Progenitor cell of endocrine pancreas (in vitro differentiated cells): Measurements from ENCODE around the gene FBLN1. TPM values are rescaled to one million over a fixed set of nuclear protein-coding genes. Genes with fewer than 3 reads are reported as not detected.

Source experiments
- DNase-seq: peaks from one replicate; pipeline ENCODE4 v3.0.0; 2021; ENCODE audit warnings: low spot score; ENCODE audit not compliant: unreplicated experiment
- H3K27ac Mint-ChIP-seq: 2 replicates; pipeline ENCODE4 v1.8.0; 2021; ENCODE audit warnings: mild to moderate bottlenecking, moderate library complexity, mixed read lengths
- H3K27me3 Mint-ChIP-seq: 2 replicates; pipeline ENCODE4 v1.8.0; 2021; ENCODE audit warnings: mixed read lengths
- H3K36me3 Mint-ChIP-seq: 2 replicates; pipeline ENCODE4 v1.8.0; 2022; ENCODE audit warnings: mixed read lengths; ENCODE audit not compliant: insufficient read depth
- H3K4me1 Mint-ChIP-seq: 2 replicates; pipeline ENCODE4 v1.8.0; 2021; ENCODE audit warnings: low read depth, mixed read lengths
- H3K4me3 Mint-ChIP-seq: 2 replicates; pipeline ENCODE4 v1.8.0; 2021; ENCODE audit warnings: low read depth, mild to moderate bottlenecking, moderate library complexity, mixed read lengths
- H3K9me3 Mint-ChIP-seq: 2 replicates; pipeline ENCODE4 v1.8.0; 2021; ENCODE audit warnings: low read depth, mixed read lengths
- total RNA-seq: library from RNA; stranded (reverse); gene quantifications from 2 replicates; pipeline ENCODE4 v1.2.1, GENCODE V29; 2021
- TF ChIP-seq, protein P1 (sequence below): fragments of 200-600 bp; sonication (generic); IDR thresholded peaks from one replicate; pipeline ENCODE4 v1.5.0; 2021; ENCODE audit warnings: antibody characterized with exemption, mild to moderate bottlenecking; ENCODE audit not compliant: unreplicated experiment

The FBLN1 gene
- total RNA-seq, 1 donor from 2014 or later: 258 TPM

DNA sequence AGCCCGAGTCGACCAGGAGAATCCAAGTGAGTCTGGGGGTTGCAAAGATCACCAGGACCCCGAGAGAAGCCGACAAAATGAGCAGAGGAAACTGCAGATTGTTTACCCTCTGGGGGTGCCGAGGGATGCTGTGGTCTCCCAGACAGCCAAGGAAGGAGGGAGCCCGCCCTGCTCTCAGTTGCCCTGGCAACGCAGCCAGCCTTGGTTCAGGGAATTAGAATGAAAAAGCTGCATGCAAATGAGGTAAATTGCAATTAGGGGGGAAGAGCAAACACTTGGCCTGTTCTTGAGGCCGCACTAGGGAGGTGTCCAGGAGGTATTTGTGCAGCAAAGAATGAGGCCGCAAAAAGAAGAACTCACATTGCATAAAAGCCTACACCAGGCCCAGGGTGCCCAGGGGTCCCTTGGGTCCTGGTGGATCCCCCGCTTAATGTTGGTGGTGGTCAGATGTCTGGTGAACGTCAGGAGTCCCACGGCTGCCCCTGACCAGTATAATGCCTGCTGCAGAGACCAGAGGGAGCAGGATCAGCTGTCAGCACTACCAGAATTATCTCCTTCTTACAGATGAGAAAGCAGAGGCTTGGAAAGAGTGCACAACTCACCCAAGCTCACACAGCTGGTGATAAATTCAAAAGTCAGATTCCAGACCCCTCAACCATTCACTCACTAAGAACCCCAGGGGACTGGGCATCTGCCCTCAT lies 128.6 kb downstream of the FBLN1 start:
- peaks cover 30% of the 10 kb centered on the region for H3K27me3 Mint-ChIP-seq
- DNase-seq: no peak
- H3K27ac Mint-ChIP-seq: no peak overlapping the region
- no peaks in the 10 kb centered on the region for H3K36me3 Mint-ChIP-seq
- TF ChIP-seq, protein P1, sequence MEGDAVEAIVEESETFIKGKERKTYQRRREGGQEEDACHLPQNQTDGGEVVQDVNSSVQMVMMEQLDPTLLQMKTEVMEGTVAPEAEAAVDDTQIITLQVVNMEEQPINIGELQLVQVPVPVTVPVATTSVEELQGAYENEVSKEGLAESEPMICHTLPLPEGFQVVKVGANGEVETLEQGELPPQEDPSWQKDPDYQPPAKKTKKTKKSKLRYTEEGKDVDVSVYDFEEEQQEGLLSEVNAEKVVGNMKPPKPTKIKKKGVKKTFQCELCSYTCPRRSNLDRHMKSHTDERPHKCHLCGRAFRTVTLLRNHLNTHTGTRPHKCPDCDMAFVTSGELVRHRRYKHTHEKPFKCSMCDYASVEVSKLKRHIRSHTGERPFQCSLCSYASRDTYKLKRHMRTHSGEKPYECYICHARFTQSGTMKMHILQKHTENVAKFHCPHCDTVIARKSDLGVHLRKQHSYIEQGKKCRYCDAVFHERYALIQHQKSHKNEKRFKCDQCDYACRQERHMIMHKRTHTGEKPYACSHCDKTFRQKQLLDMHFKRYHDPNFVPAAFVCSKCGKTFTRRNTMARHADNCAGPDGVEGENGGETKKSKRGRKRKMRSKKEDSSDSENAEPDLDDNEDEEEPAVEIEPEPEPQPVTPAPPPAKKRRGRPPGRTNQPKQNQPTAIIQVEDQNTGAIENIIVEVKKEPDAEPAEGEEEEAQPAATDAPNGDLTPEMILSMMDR: no peak
- no peaks in the 10 kb centered on the region for H3K9me3 Mint-ChIP-seq
- no peak overlapping the region for H3K4me3 Mint-ChIP-seq
- H3K4me1 Mint-ChIP-seq: peaks cover 15% of the 10 kb centered on the region

DNA sequence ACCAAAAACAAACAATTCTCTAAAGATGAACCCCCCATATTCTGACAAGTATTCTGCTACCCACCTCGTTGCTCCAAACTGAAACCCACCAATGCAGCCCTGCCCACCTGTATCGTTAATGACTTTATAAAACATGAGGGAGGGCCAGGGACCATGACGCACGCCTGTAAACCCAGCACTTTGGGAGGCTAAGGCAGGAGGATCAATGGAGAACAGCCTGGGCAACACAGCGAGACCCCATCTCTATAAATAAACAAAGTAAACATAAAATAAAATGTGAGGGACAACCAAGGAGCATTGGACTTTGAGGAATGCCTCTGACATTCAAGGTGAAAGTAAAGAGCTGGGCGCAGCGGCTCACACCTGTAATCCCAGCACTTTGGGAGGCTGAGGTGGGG lies 129.2 kb downstream of the FBLN1 start:
- Mint-ChIP-seq H3K9me3 (no peaks in the 10 kb centered on the region), H3K4me3 (no peak overlapping the region), H3K27ac (no peak overlapping the region), H3K4me1 (peaks cover 13% of the 10 kb centered on the region), H3K36me3 (no peaks in the 10 kb centered on the region), H3K27me3 (peaks cover 33% of the 10 kb centered on the region)
- TF ChIP-seq, protein P1: no peak
- DNase-seq: no peak

DNA sequence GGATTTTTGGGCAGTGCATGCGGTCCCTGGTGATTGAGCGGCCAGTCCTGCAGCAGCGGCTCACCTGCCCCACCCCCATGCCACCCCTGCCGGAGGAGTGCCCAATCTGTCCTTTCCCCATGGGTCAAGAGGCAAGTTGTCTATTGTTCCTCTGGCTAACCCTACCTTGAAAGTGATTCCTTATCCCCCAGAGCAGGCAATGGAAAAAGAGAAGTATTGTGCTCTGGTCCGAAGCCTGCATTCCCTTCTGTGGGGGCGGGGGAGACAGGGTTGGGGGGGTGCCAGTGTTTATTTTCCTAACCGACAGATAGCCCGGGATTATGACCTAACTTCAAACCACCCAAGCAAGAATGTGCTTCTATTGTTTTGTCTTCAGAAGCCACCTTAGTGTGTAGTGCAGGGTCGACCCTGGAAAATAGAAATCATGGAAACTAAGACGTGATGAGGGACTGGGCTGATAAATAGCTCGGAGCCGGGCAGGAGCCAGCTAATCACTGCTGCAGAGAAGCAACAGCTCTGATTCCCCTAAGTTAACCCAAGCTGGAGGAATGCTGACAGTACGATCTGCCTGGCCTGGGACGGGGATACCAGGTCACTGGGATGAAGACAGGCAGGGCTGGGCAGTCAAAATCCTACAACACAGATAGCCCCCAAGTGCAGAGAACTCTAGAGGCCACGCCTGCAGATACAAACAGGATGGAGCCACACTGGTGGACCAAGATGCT lies 130.3 kb downstream of the FBLN1 start:
- H3K4me1 Mint-ChIP-seq: peaks cover 13% of the 10 kb centered on the region
- no peaks in the 10 kb centered on the region for H3K9me3 Mint-ChIP-seq
- no peak for DNase-seq
- TF ChIP-seq, protein P1: no peak
- peak overlapping the region; percentile 79 for H3K27ac Mint-ChIP-seq
- no peak overlapping the region for H3K4me3 Mint-ChIP-seq
- no peaks in the 10 kb centered on the region for H3K36me3 Mint-ChIP-seq
- peaks cover 40% of the 10 kb centered on the region for H3K27me3 Mint-ChIP-seq

DNA sequence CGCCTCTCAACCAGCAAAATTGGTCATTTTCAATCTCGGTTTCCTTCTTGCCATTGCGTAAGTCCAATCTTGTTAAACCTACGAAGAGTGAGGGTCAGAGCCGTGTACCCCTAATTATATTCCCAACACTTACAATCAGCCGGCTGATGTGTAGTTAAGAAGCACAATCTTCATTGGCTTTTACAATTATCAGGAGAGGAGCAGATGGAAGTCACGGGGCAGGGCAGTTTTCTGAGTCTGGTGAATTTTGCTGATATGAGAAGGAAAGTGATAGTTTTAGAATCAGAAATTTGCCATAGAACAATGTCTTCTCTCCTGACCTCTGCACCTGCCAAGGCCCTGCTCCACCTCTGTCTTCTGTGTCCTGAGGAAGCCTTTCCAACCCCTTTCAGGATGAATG lies 134.0 kb downstream of the FBLN1 start:
- no peak for DNase-seq
- H3K9me3 Mint-ChIP-seq: no peaks in the 10 kb centered on the region
- no peak overlapping the region for H3K27ac Mint-ChIP-seq
- no peak overlapping the region for H3K4me3 Mint-ChIP-seq
- H3K36me3 Mint-ChIP-seq: no peaks in the 10 kb centered on the region
- peaks cover 37% of the 10 kb centered on the region for H3K27me3 Mint-ChIP-seq
- TF ChIP-seq, protein P1: no peak
- peaks cover 9% of the 10 kb centered on the region for H3K4me1 Mint-ChIP-seq

DNA sequence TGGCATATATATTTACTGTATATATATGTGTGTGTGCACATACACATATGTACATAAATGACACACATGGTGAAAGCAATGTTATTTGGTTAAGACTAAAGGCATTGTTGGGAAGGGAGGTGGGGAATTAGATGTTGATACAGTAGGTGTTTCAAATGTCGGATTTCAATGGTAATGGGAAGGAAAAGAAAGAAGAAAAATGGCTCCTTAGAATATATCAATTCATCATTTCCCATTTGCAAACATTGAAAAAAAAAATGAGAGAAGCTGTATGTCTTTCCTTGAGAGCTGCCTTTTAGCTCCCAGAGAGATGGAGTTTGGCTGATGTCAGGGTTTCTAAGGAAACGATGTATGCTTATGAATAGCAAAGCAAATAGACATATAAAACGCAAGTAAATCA lies 135.5 kb downstream of the FBLN1 start:
- no peak for DNase-seq
- no peak overlapping the region for H3K27ac Mint-ChIP-seq
- peaks cover 42% of the 10 kb centered on the region for H3K27me3 Mint-ChIP-seq
- TF ChIP-seq, protein P1: no peak
- H3K36me3 Mint-ChIP-seq: no peaks in the 10 kb centered on the region
- peaks cover 2% of the 10 kb centered on the region for H3K4me1 Mint-ChIP-seq
- H3K4me3 Mint-ChIP-seq: no peak overlapping the region
- H3K9me3 Mint-ChIP-seq: no peaks in the 10 kb centered on the region
